HepG2 (cell line): ENCODE measurements around the gene ADGRB3. TPM values are rescaled to one million over a fixed set of nuclear protein-coding genes. Genes with fewer than 3 reads are reported as not detected.

Experiments used
- ATAC-seq: fragments of 200-7000 bp; cut with Tn5 transposase; 3 replicates; pipeline ENCODE4 v1.9.1; 2020; ENCODE audit warnings: mild to moderate bottlenecking, moderate library complexity
- BruUV-seq: library from RNA; stranded (reverse); fragments of 400-500 nt; replicated peaks from 2 replicates; lab custom pipeline; 2021; lab: Mats Ljungman, UMichigan
- CTCF ChIA-PET: fragments of 300-600 bp; formaldehyde crosslinking; extraction: SDS; loops from one replicate; lab custom pipeline; 2021; ENCODE audit warnings: low total read pairs, inconsistent platforms, low intra/inter-chr PET ratio; lab: Yijun Ruan, JAX
- POLR2A ChIA-PET: fragments of 350-600 bp; sonication (Branson Sonifier 250); formaldehyde crosslinking; loops from one replicate; lab custom pipeline; 2020; ENCODE audit warnings: antibody characterized with exemption, inconsistent platforms; lab: Yijun Ruan, JAX
- DNase-seq: peaks from one replicate; pipeline ENCODE4 v3.0.0-alpha.2; 2015; ENCODE audit warnings: low spot score
- FAIRE-seq: peaks from 3 replicates; lab custom pipeline; 2011; peaks lifted over from hg19 to GRCh38; lab: Jason Lieb, UNC
- H2AFZ ChIP-seq: one replicate; pipeline ENCODE4 v1.6.1; 2011; ENCODE audit warnings: low read length, inconsistent platforms
- H3K27ac ChIP-seq: fragments of 300-600 bp; 3 replicates; pipeline ENCODE4 v1.8.0; 2011; ENCODE audit warnings: mixed run types, mild to moderate bottlenecking, mixed read lengths, low read length, inconsistent platforms; ENCODE audit not compliant: insufficient read depth; ENCODE audit errors: extremely low read length
- H3K27me3 ChIP-seq, 2 experiments: fragments of 200-600 bp in 1 of 2; 2 replicates in 1 of 2; 3 replicates in 1 of 2; pipeline versions ENCODE4 v1.6.0 to v1.8.0; 2011; ENCODE audit warnings: low read length in 2 of 2, mild to moderate bottlenecking in 2 of 2, moderate library complexity in 2 of 2, inconsistent platforms in 1 of 2; ENCODE audit not compliant: insufficient read depth in 2 of 2, control insufficient read depth in 1 of 2
- H3K36me3 ChIP-seq, 2 experiments: fragments of 200-600 bp in 1 of 2; replicated peaks in 1 of 2; 2 replicates in 1 of 2; 3 replicates in 1 of 2; pipeline versions ENCODE4 v1.5.1 to v1.8.0; 2011; ENCODE audit warnings: low read length in 2 of 2, inconsistent platforms in 1 of 2; ENCODE audit not compliant: insufficient read depth in 2 of 2, control insufficient read depth in 1 of 2
- H3K4me1 ChIP-seq: 2 replicates; pipeline ENCODE4 v1.5.1; 2012; ENCODE audit warnings: low read length, inconsistent platforms; ENCODE audit not compliant: insufficient read depth
- H3K4me2 ChIP-seq: 2 replicates; pipeline ENCODE4 v1.6.0; 2011; ENCODE audit warnings: low read depth, low read length, inconsistent platforms
- H3K4me3 ChIP-seq, 3 experiments: fragments of 200-600 bp in 1 of 3; sonication (generic), shearing (Covaris generic) in 1 of 3; replicated peaks in 1 of 3; 2 replicates each; pipeline ENCODE4 v1.5.1; 2011 to 2016; ENCODE audit warnings: low read length in 3 of 3, inconsistent platforms in 2 of 3, low read depth in 2 of 3, mild to moderate bottlenecking in 2 of 3, control low read depth in 1 of 3, mixed read lengths in 1 of 3; ENCODE audit not compliant: insufficient read depth in 1 of 3
- H3K79me2 ChIP-seq: one replicate; pipeline ENCODE4 v1.6.1; 2011; ENCODE audit warnings: low read length, inconsistent platforms; ENCODE audit not compliant: insufficient read depth
- H3K9ac ChIP-seq: 2 replicates; pipeline ENCODE4 v1.6.0; 2011; ENCODE audit warnings: mild to moderate bottlenecking, low read depth, low read length, inconsistent platforms; ENCODE audit not compliant: insufficient read depth
- H3K9me3 ChIP-seq: 2 replicates; pipeline ENCODE4 v1.5.1; 2012; ENCODE audit warnings: mild to moderate bottlenecking, low read length
- H4K20me1 ChIP-seq: 2 replicates; pipeline ENCODE4 v1.6.0; 2011; ENCODE audit warnings: inconsistent platforms, mild to moderate bottlenecking, low read length, moderate library complexity; ENCODE audit not compliant: insufficient read depth
- ATRX ChIP-seq: sonication (generic); formaldehyde crosslinking; IDR thresholded peaks from 2 replicates; pipeline ENCODE4 v1.4.0; 2020; ENCODE audit warnings: missing genetic modification reagents, borderline replicate concordance
- CAMTA2 ChIP-seq: sonication (generic); formaldehyde crosslinking; IDR thresholded peaks from 2 replicates; pipeline ENCODE4 v1.4.0; 2020; ENCODE audit warnings: mild to moderate bottlenecking, missing genetic modification reagents, borderline replicate concordance
- NCOA5 ChIP-seq: sonication (generic); formaldehyde crosslinking; IDR thresholded peaks from 2 replicates; pipeline ENCODE4 v1.4.0; 2020; ENCODE audit warnings: missing genetic modification reagents
- SOX5 ChIP-seq: IDR thresholded peaks from 2 replicates; pipeline ENCODE4 v1.6.1; 2016; ENCODE audit warnings: borderline replicate concordance
- ZNF772 ChIP-seq: sonication (generic); formaldehyde crosslinking; IDR thresholded peaks from 2 replicates; pipeline ENCODE4 v1.5.0; 2020; ENCODE audit warnings: mild to moderate bottlenecking, missing genetic modification reagents
- ZSCAN9 ChIP-seq: IDR thresholded peaks from 2 replicates; pipeline ENCODE4 v1.6.1; 2016; ENCODE audit warnings: borderline replicate concordance
- ZZZ3 ChIP-seq: sonication (generic); formaldehyde crosslinking; IDR thresholded peaks from 2 replicates; pipeline ENCODE4 v1.4.0; 2020; ENCODE audit warnings: missing genetic modification reagents, mild to moderate bottlenecking, borderline replicate concordance
- WGBS: methylation state at CpG from one replicate; pipeline ENCODE4 v1.1.6; 2017; ENCODE audit warnings: low lambda C conversion rate; 5-methylcytosine and 5-hydroxymethylcytosine counted together
- in situ Hi-C: cut with HindIII; loops from 2 replicates; pipeline ENCODE4 v1.10.0; 2017; ENCODE audit warnings: low pct_unique_long_range_greater_than_20kb; ENCODE audit not compliant: extremely low pct_ligation_motif_present
- intact Hi-C: fragments of 100-400 bp; cut with micrococcal nuclease; formaldehyde crosslinking; loops from one replicate; pipeline ENCODE4 v1.10.0; 2022; ENCODE audit not compliant: unreplicated experiment
- polyA plus RNA-seq, 8 experiments: library from polyadenylated mRNA; depleted of rRNA in 3 of 8; stranded (reverse) in 7 of 8; unstranded in 1 of 8; fragments of >200 nt; fragmentation: Illumina TruSeq in 4 of 8; extraction: Trizol in 4 of 8; gene quantifications; 2 replicates each; pipeline versions ENCODE4 v1.2.1 to v1.2.3, GENCODE V29; 2011 to 2016; ENCODE audit warnings: low read depth in 4 of 8, missing spikeins in 1 of 8, mixed read lengths in 1 of 8; ENCODE audit not compliant: insufficient read depth in 1 of 8
- total RNA-seq, 5 experiments: library from RNA; depleted of rRNA; stranded (reverse); fragments of >200 nt; fragmentation: Illumina TruSeq; extraction: Trizol; gene quantifications; 2 replicates each; pipeline ENCODE4 v1.2.3, GENCODE V29; 2016; ENCODE audit warnings: low read depth in 1 of 5
- TF ChIP-seq, protein P1 (sequence below): sonication (generic); formaldehyde crosslinking; IDR thresholded peaks from 2 replicates; pipeline ENCODE4 v1.5.0; 2020; ENCODE audit warnings: missing genetic modification reagents, mild to moderate bottlenecking, borderline replicate concordance
- TF ChIP-seq, protein P2 (sequence below): sonication (generic); formaldehyde crosslinking; IDR thresholded peaks from 2 replicates; pipeline ENCODE4 v1.5.1; 2020; ENCODE audit warnings: missing genetic modification reagents, mild to moderate bottlenecking, borderline replicate concordance

ADGRB3 gene
- total and polyA plus RNA-seq, 2 of the 13 experiments (the other 11 are each of a cell fraction or from before 2014, with no cell fraction given), result not detected

DNA sequence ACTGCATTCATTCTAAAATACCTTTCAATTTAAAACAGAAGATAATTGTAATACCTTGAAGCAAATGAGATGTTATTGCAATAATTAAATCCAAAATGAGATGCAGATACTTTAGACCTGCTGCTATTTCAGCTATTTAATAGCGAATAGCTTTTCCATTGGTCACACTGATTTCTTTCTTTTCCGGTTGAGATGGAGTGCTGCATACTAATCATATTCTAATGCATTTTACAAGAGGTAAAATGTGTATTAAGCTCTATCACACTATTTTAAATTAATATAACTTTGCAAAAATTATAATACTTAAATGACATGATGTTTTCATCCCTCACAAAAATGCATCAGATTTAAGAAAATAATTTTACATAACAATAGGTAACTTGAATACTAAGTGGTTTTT lies 74.0 kb downstream of the ADGRB3 start:
- FAIRE-seq (no peak), ATAC-seq (no peak), DNase-seq (no peak)
- TF ChIP-seq ZSCAN9 (CRISPR knock-in tag) (no peak), CAMTA2 (no peak), ZZZ3 (CRISPR knock-in tag) (no peak), NCOA5 (CRISPR knock-in tag) (no peak), ATRX (no peak), SOX5 (CRISPR knock-in tag) (no peak), ZNF772 (CRISPR knock-in tag) (no peak)
- TF ChIP-seq, protein P1, sequence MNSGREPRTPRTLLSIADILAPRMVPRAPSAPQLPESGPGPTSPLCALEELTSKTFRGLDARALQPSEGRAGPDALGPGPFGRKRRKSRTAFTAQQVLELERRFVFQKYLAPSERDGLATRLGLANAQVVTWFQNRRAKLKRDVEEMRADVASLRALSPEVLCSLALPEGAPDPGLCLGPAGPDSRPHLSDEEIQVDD, result no peak
- TF ChIP-seq, protein P2, sequence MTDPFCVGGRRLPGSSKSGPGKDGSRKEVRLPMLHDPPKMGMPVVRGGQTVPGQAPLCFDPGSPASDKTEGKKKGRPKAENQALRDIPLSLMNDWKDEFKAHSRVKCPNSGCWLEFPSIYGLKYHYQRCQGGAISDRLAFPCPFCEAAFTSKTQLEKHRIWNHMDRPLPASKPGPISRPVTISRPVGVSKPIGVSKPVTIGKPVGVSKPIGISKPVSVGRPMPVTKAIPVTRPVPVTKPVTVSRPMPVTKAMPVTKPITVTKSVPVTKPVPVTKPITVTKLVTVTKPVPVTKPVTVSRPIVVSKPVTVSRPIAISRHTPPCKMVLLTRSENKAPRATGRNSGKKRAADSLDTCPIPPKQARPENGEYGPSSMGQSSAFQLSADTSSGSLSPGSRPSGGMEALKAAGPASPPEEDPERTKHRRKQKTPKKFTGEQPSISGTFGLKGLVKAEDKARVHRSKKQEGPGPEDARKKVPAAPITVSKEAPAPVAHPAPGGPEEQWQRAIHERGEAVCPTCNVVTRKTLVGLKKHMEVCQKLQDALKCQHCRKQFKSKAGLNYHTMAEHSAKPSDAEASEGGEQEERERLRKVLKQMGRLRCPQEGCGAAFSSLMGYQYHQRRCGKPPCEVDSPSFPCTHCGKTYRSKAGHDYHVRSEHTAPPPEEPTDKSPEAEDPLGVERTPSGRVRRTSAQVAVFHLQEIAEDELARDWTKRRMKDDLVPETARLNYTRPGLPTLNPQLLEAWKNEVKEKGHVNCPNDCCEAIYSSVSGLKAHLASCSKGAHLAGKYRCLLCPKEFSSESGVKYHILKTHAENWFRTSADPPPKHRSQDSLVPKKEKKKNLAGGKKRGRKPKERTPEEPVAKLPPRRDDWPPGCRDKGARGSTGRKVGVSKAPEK (CRISPR knock-in tag), result no peak
- H3K9ac ChIP-seq, result no peak overlapping the region
- H3K27ac ChIP-seq, result no peak overlapping the region
- no peaks in the 10 kb centered on the region for H3K9me3 ChIP-seq
- H3K36me3 ChIP-seq, result no peaks in the 10 kb centered on the region
- ChIA-PET CTCF (no interaction called here), POLR2A (no interaction called here)
- H3K4me3 ChIP-seq, result no peak overlapping the region
- no peak overlapping the region for H3K4me2 ChIP-seq
- no peak overlapping the region for H2AFZ ChIP-seq
- BruUV-seq, result no TSS peak
- in situ Hi-C loops, result no loop called here
- intact Hi-C loops, result no loop called here
- 3% methylated on average over 2 of the region's 2 CpGs for WGBS
- no peaks in the 10 kb centered on the region for H3K27me3 ChIP-seq
- no peaks in the 10 kb centered on the region for H4K20me1 ChIP-seq
- H3K4me1 ChIP-seq, result no peaks in the 10 kb centered on the region
- no peaks in the 10 kb centered on the region for H3K79me2 ChIP-seq
